Measurements from ENCODE around the gene ANKRD13B.
A peak's percentile ranks its signal among the peaks of the same experiment; 100 is the strongest.
"Not testable (repeated sequence)": the region's sequence is repeated elsewhere in the genome, so short reads cannot be mapped to it uniquely, and the experiment has no call there.

ANKRD13B gene

GRCh38 chr17:29650396-29650795, 57.5 kb downstream of the ANKRD13B start:
- peak in 1 of 2 experiments; percentile 16 for DNase-seq

GRCh38 chr17:29651913-29652312, 59.0 kb downstream of the ANKRD13B start:
- DNase-seq: not testable (repeated sequence)

- DNase-seq: no peak
Measured at GRCh38 chr17:29652976-29653375, 60.0 kb downstream of the ANKRD13B start.

- DNase-seq: no peak
Measured at GRCh38 chr17:29653995-29654714, 61.2 kb downstream of the ANKRD13B start.

- DNase-seq: no peak
Measured at GRCh38 chr17:29655323-29655722, 62.4 kb downstream of the ANKRD13B start.

- peak; percentile 7 to 15 for DNase-seq
Measured at GRCh38 chr17:29659155-29659554, 66.2 kb downstream of the ANKRD13B start.

GRCh38 chr17:29661213-29661612, 68.3 kb downstream of the ANKRD13B start:
- no peak for DNase-seq

- no peak for DNase-seq
Measured at GRCh38 chr17:29663155-29663554, 70.2 kb downstream of the ANKRD13B start.

All from Kasumi-1 (cell line).